WI38 (cell line): ENCODE results near the gene UBE3C.
"Not testable (repeated sequence)": the region's sequence is repeated elsewhere in the genome, so short reads cannot be mapped to it uniquely, and the experiment has no call there.

Experiments
- H3K4me3 ChIP-seq: 2 replicates; pipeline ENCODE4 v1.5.1; 2011; ENCODE audit warnings: low read depth, mild to moderate bottlenecking, control low read depth, low read length
- CTCF ChIP-seq: IDR thresholded peaks from 2 replicates; pipeline ENCODE4 v1.5.1; 2012; ENCODE audit warnings: low read depth, mild to moderate bottlenecking, control low read depth, low read length

UBE3C gene

DNA sequence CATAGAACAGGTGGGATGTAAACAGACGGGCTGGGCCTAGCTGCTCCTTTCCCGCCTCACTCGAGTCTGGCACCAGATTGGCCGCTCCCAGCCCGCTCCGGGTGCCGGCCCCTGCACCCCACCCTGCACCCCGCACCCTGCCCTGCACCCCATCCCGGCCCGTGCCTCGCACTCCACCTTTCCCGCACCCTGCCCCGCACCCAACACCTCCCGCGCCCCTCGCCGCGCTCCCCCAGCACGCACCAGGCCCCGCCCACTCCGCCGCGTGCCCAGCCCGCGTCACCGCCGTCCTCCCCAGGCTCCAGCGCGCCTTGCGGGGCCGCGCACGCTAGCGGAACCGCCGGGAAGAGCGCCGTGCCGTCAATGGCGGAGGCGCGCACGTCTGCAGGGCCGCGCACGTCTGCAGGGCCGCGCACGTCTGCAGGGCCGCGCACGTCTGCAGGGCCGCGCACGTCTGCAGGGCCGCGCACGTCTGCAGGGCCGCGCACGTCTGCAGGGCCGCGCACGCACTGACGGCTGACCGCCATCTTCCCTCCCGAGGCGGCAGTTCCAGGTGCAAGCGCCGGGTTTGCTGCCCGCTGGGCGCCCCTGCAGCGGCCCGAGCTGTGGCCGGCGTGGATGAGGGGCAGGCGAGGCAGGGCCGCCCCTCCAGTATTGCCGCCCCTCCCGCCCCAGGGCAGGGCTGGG lies at the start of gene UBE3C:
Gene UBE3C (plus strand): TSS at position 503 of the 687 bp plus-strand sequence. CDS start 347 bp downstream, outside the sequence.
- TF ChIP-seq CTCF, result no peak
- H3K4me3 ChIP-seq, result peak within 1 kb of the TSS; percentile 84

DNA sequence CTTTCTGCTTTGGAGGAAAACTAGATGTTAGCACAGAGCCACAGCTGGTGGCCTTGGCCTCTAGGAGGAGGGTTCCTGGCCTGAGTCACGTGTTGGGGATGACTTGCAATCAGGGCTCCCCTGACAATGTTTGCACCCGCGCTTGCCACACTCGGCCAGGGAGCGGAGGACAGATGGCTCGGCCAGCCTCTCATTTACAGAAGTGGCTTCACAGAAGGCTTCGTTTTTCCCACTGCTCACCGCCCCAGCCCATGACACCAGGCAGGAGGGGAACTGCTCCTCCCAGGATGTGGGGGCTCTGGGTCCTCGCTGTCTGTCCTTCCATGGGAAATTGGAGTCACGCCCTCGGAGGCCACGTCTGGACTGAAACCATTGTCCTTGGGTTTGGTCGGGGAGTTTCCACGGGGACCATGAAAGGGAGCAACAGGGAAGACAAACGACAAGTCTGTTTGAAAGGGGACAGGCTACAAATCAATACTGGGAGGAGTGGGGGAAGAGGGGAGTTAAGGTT lies 49.6 kb upstream of the UBE3C start:
- no peak for TF ChIP-seq CTCF
- no peak overlapping the region for H3K4me3 ChIP-seq

DNA sequence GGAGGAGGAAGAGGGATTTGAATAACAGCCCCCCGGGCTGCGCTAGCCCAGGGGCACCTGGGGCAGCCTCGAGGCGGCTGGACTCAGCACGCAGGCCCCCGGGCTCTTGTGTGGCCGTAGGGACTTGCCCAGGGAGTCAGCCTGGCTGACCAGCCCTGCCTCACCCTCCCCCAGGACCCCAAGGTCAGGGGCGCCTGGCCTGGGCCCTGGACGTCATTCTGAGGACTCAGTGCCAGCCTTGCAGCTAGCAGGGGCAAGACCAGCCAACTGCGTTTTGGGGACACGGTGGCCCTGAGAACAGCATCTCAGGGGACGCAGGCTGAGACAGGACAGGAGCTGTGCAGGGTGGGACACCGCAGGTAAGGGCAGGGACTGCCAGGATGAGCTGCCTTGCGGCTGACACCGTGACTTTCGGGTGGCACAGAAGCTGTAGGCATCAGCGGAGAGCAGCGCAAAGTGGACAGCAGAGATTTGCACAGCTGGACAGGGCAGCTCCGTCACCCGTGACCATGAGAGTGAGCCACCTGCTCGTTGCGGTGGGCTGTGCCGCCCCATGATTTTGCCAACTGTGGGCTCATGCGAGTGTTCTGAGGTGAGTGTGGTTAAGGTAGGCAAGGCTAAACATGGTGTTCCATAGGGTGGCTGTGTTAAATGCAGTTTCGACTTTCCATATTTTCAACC lies 48.1 kb upstream of the UBE3C start:
- no peak for TF ChIP-seq CTCF
- no peak overlapping the region for H3K4me3 ChIP-seq

- no peak for TF ChIP-seq CTCF
- no peak overlapping the region for H3K4me3 ChIP-seq
These were observed 42.3 kb upstream of the UBE3C start for GRCh38 chr7:157096286-157097055.

GRCh38 chr7:157097056-157097329 lies 41.7 kb upstream of the UBE3C start:
- no peak for TF ChIP-seq CTCF
- no peak overlapping the region for H3K4me3 ChIP-seq

- no peak overlapping the region for H3K4me3 ChIP-seq
- no peak for TF ChIP-seq CTCF
These were observed 41.2 kb upstream of the UBE3C start for GRCh38 chr7:157097569-157097968.

DNA sequence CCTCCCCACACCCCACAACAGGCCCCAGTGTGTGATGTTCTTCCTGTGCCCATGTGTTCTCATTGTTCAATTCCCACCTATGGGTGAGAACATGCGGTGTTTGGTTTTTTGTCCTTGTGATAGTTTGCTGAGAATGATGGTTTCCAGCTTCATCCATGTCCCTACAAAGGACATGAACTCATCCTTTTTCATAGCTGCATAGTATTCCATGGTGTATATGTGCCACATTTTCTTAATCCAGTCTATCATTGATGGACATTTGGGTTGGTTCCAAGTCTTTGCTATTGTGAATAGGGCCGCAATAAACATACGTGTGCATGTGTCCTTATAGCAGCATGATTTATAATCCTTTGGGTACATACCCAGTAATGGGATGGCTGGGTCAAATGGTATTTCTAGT lies 38.7 kb upstream of the UBE3C start:
- H3K4me3 ChIP-seq, result not testable (repeated sequence)

DNA sequence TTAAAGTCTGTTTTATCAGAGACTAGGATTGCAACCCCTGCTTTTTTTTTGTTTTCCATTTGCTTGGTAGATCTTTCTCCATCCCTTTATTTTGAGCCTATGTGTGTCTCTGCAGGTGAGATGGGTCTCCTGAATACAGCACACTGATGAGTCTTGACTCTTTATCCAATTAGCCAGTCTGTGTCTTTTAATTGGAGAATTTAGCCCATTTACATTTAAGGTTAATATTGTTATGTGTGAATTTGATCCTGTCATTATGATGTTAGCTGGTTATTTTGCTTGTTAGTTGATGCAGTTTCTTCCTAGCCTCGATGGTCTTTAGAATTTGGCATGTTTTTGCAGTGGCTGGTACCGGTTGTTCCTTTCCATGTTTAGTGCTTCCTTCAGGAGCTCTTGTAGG lies 35.1 kb upstream of the UBE3C start:
- H3K4me3 ChIP-seq, result not testable (repeated sequence)
